GM18517 (cell line): ENCODE measurements around the gene FKBP5.
"Not testable (repeated sequence)": the region's sequence is repeated elsewhere in the genome, so short reads cannot be mapped to it uniquely, and the experiment has no call there.

ENCODE experiments used
- ATAC-seq: cut with Tn5 transposase; IDR thresholded peaks from one replicate; pipeline ENCODE4 v1.9.1; 2021; ENCODE audit warnings: mild to moderate bottlenecking, moderate library complexity; ENCODE audit not compliant: unreplicated experiment

The FKBP5 gene

GRCh38 chr6:35550437-35550836 lies 138.3 kb downstream of the FKBP5 start:
- ATAC-seq = no peak

- ATAC-seq = no peak
These were observed 141.0 kb downstream of the FKBP5 start for GRCh38 chr6:35547676-35548075.

GRCh38 chr6:35544769-35545361 lies 143.8 kb downstream of the FKBP5 start:
- ATAC-seq = no peak

GRCh38 chr6:35543459-35544193 lies 145.1 kb downstream of the FKBP5 start:
- no peak for ATAC-seq

- no peak for ATAC-seq
These were observed 146.9 kb downstream of the FKBP5 start for GRCh38 chr6:35541836-35542235.

GRCh38 chr6:35539223-35539622 lies 149.5 kb downstream of the FKBP5 start:
- ATAC-seq = no peak

- ATAC-seq = not testable (repeated sequence)
These were observed 152.9 kb downstream of the FKBP5 start for GRCh38 chr6:35535847-35536246.

- no peak for ATAC-seq
These were observed 154.1 kb downstream of the FKBP5 start for GRCh38 chr6:35534407-35535170.

- no peak for ATAC-seq
These were observed 154.7 kb downstream of the FKBP5 start for GRCh38 chr6:35533981-35534380.

- no peak for ATAC-seq
These were observed 156.6 kb downstream of the FKBP5 start for GRCh38 chr6:35532126-35532525.

GRCh38 chr6:35524380-35525020 lies 164.2 kb downstream of the FKBP5 start:
- ATAC-seq = no peak
